Activated CD8-positive, alpha-beta memory T cell treated with anti-CD3 and anti-CD28 coated beads, Interleukin-2, amount 50 U/mL, for 1 hour (primary cell): ENCODE results near the gene RNF152.

ENCODE experiments used
- DNase-seq: peaks from one replicate; pipeline ENCODE4 v3.0.0-alpha.2; 2020; ENCODE audit errors: extremely low read depth

The RNF152 gene, protein sequence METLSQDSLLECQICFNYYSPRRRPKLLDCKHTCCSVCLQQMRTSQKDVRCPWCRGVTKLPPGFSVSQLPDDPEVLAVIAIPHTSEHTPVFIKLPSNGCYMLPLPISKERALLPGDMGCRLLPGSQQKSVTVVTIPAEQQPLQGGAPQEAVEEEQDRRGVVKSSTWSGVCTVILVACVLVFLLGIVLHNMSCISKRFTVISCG

DNA sequence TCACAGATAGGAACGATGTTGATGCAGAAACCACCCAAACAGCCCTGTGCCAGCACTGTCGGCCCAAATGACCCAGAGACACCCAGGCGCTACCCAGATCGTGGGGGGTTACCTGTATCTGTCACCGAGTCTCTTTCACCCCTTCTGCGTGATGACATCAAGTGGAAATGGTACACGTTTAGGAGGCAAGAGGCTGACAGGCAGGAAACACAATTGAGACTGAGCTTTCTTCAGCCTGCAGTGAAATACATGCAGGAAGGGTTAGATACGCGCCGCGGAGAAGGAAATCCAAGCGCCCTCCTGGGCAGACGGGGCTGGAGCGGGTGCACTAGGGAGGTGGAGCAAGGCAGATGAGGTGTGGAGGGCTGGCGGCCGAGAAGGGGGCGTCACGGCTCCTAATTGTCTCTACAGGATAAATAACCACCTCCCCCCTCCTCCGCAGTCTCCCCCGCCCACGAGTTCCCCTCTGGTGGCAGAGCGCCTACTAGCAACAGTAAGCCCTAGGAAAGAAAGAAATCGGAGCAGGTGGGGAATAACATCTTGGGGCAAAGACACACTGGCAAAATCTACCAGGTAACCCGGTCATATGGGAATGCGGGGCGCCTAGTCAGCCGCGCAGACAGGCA, at the start of gene RNF152:
TSS of gene RNF152 (minus strand) at position 325 of the 626 bp plus-strand sequence. CDS start 76,544 bp downstream, outside the sequence.
- DNase-seq: no peak

DNA sequence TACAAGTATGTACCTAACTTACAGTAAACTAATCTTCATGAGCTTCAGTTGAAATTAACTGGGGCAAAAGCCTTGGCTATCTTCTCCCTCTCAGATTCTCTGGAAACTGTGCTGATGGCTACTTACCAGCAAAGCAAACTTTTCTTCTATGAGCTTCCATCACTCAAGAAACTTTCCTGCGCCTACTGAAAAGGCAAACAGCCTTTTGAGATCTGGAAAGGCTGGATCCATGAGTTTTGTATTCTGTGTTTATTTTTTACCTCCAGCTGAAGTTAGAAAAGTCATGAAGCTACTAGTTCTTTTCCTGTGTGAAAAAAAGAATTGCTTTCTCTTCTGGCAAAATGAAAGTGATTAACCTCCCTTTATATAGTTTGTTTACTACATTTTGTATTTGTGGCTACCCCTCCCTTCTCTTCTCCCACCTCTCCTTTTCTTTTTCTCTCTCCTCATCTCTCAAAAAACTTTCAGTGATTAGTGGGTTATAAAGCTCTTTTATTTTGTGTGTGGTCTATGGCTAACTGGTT, 49.2 kb upstream of the RNF152 start:
- DNase-seq: no peak

DNA sequence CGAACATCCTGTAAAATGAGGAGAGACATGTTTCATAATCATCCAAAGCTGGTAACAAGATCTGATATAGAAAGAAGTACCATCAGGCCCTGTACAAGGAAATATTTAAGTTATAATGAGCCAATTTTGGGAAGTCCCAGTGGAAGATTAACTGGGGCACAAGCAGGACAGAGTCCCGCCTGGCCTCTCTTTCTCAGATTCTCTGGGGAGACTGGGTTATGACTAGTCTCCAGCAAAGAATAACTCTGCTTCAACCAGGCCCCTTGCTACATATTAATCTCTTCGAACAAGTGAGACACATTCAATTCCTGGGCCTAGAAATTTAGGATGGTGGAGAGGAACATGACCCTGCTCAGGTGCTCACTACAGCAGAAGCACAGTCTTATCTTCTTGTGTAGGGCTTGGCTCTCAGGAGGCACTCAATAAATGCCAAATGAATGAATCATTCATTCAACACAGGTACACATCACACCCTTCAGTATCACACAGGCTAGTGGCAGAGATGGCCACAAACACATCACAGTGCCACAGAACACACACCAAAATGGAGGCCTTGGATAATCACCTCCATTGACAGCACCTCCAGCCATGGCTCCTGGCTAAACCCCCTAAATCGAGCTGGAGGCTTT, 46.4 kb upstream of the RNF152 start:
- DNase-seq: no peak

DNA sequence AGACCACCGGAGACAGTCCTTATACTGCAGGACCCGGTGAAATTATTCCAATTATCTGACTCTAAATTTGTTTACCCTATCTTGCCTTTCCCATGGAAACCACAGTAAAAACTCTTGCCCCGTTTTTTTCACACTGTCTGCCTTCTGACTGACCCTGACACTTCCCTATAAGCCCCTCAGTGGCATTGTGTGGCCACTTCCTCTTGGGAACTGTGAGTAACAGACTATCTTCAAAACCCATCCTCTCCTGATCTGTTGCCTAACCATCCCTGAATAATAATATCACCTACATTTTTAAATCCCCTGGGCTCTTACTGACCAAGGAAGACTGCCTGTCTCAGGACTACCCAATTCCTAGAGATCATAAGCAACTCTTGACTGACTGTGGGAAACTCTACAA, 42.6 kb upstream of the RNF152 start:
- no peak for DNase-seq

DNA sequence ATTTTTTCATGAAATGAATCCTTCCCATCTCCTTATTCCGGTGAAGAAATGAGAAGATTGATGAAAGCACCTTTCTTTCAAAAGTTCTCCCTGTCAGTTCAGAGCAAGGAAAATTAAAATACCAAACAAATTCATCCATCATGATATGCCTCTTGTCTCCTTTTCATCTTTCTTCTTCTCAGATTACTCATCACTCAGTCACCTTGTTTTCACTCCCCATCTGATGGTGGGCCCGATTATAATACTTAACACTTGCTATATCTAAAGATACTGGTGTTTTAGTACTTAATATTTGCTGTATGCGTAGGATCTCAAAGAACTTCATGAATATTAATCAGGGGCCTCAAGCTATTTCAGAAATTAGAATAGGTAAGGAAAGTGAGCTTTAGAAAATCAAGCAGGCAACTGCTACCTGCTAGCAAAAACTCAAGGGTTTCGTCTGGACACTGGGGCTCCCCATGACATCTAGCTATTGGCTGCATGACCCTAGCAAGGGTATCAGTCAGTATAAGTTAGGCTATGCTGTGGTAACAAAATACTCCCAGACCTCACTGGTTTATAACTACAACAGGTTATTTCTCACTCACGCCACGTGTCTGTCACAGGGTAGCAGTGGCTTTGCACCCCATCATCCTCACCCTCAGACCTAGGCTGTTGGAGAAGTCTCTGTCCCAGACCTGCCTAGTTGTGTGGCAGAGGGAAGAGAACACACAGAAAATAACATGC, 39.0 kb upstream of the RNF152 start:
- DNase-seq: no peak

DNA sequence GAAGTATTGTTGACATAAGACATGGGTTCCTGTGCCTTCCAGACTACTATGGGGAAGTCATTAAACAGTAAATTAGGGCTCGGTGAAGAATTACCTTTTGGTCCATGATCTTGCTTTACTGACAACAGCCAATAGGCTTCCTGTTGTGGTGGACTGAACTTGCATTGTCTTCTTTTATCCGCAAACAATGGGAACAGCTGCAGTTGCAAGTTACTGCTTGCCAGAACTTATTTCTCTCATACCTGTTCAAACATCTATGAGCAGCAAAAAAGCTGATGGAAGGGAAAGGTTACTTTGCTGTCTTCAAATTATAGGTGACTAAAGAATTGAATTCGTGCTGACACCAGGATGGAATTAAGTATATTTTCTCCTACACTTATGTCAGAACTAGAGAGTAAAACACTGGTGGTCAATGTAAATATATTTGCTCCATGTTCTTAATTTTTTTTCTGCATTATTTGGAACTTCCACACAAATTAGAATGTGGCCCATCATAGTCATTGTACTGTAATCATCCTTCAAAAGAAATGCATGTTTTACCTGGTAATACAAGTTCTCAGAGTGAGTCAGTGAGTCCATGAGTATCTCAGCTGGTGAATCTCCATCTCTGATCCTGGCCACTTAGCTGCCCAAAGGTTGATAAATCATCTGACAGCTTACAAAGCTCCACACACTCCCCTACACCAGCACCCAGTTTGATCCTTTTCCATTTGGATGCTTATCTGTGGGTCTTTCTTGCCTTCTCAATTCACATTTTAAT, 37.3 kb upstream of the RNF152 start:
- no peak for DNase-seq

DNA sequence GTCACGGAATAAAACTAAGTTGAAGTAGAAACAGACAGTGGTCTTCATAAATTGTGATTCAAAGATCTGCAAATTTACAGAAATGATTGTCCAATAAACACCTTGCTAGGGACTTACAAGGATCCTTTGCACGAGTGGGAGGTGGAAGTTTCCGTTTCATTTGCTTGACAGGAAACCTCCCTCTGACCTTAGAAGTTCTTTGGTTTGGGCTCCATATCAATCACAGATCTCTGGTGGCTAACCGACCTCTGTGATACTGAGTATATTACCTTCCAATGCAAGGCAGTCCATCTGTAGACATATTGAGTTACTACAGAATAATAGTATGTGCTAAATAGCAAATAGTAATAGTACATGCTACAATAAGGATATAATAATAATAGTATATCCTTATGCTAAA, 33.7 kb upstream of the RNF152 start:
- no peak for DNase-seq

DNA sequence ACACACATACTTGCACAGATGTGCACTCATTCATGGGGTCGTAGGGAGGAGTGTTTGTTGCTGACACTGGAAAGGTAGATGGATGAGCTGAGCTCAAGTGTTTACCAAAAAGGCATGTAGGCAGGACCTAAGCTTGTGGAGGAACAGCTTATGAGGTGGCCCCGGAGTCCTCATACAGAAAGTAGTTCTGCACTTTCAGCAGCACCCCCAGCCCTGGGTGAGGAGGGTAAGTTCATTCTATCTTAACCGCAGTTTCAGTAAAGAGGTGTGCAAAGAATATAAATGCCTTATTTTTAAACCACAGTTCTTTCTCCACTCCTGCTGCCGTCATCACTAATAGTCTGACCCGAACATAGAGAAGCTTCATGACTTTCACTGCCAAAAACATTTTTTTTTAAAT, 31.7 kb upstream of the RNF152 start:
- DNase-seq: no peak

DNA sequence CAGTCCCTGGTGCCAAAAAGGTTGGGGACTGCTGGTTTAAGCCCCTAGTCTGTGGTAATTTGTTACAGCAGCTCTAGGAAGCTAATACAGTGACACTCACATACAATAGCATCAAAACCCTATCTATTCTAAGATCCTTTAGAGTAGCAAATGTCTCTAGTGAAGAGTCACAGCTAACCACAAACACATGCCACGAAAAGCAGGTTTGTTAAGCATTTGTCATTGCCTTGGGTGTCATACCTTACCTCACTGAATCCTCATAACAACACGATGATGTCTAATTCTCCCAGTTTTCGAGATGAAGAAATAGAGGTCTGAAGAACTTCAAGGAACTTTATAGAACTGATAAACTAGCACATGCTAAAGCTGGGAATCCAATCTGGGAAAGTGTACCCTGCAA, 29.6 kb upstream of the RNF152 start:
- no peak for DNase-seq

DNA sequence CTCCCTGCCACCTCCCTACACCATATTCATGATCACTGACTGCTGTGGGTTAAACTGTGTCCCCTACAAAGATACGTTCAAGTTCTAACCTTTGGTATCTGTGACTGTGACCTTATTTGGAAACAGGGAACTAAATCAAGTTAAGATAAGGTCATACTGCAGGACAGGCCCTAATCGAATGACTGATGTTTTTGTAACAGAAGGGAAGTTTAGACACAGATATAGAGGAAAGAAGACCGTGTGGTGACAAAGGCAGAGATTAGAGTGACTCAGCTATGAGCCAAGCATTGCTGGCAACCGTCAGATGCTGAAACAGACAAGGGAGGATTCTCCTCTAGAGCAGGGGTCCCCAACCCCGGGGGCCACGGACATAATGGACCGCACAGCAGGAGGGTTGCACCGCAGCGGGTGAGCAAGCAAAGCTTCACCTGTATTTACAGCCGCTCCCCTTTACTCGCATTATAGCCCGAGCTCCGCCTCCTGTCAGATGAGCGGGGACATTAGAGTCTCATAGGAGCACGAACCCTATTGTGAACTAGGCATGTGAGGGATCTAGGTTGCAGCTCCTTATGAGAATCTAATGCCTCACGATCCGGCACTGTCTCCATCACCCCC, 28.9 kb upstream of the RNF152 start:
- no peak for DNase-seq

DNA sequence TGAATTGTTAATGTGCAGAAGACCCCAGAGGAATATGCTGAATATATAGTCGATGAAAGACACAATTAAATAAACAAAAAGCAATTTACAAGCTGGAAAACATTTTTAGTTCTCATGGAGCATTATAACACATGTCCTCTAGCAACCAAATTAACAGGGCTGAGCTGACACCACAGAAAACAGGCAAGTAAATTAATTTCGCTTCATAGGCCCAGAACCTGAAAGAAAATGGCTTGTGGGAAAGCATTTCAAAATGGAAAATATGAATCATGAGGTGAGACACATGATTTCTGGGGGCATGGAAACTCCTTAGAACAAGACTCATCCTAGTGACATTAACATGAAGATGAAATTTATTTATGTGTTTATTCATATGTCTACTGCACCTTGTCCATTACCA, 25.0 kb upstream of the RNF152 start:
- no peak for DNase-seq

DNA sequence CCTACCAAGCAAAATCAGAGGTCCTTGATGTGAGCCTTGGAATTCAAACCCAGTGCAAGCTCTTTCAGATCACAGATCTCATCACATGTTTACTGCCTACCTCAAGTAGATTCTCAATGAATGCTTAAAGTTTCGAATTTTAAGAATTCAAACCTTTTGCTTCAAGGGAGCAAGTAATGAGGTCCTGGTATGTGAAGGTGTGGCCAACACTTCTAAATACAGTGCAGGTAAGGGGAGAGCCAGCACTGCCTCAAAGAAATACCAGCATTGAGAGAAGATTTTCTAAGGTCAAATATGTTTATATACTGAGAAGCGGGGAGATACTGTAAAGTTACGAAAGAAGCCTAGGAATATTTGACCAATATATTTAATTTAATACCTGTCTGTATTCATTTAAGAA, 19.7 kb upstream of the RNF152 start:
- no peak for DNase-seq

DNA sequence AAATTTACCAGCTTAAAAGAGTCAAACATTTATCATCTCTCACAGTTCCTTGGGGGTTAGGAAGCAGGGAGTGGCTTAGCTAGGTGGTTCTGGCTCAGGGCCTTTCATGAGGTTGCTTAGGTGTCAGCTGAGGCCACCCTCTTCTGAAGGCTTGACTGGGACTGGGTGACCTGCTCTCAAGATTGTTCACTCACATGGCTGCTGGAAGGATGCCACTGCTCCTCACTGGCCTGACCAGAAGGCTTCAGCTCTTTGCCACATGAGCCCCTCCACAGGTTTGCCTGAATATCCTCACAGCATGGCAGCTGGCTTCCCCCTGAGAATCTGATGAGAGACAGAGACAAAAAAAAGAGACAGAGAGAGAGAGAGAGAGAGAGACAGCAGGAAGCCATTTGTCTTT, 17.3 kb upstream of the RNF152 start:
- no peak for DNase-seq

DNA sequence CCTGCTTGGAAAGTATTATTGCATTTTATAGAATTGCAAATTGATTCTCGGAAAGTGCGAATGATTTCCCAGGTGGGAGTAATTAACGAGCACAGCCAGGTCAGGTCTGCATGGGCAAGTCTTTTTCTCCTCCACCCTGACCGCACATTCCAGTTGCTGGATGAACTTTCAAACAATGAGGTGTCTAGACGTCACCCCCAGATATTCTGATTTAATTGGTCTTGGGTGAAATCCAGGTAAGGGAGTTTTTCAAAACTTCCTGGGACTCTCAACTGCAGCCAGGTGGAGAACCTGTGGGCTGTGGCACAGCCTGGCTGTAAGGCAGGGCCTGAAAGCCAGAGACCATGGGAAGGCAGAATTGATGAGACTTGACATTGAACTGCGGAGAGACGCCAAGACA, 15.9 kb upstream of the RNF152 start:
- DNase-seq: no peak

DNA sequence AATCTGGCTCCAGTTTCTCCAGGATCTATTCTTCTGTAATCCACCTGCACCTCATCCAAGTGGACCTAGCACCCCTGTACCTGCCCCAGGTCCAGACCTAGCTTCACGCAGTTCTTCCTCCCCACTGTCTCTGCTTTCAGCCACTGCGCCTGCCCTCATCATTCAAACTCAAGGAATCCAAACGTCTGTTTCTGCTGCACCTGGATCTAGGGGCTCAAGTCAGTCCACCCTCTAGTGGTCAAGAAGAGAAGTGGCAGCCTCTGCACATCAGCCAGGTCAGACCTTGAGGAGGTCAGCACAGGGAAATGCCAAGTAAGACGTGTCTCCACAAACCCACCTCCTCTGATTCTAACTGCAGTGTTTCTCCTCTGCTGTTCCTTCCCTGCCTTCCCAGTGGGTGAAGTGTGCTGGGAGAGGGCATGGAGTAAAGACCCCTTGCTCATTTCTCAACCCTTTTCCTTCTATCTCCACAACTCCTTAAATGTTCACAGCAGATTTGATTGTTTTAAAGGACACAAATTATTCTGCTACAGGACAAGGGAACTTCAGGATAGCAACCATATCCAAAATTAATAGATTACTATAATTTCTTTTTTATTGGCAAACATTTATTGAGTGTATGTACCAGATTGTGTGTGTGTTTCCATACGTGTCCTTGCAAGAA, 8.6 kb upstream of the RNF152 start:
- DNase-seq: no peak

DNA sequence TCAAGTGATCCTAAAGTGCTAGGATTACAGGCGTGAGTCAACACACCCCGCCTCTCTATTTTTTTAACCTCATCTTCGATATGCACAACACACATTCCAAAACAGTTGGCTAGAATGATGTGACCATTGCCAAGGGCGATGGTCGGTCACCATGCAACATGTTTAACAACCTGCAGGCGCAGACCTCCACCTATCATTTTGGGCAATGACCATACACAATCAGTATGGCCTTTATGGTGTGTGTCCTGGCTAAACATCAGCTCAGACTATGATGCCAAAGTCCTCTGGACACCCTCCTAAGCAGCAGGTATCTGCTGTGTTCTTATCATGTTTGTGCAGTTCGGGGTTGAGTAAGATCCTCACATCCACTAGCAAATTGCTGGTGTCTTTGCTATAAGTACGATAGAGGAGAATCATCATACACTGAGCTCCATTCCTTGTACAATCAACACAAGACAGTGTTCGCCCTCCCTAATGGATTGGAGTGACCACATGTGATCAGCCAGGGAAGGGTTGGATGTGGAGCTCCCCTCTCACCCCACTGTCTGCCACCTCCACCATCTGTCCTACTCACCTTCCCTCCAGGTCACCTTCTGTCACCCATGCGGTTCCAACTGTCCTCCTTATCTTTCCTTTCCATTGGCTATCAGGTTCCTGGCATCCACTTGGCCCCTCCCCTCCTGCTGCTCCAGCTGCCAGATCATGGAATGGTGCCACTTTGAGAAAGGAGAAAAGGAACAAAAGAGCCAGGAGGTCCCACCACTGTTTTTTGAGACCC, 7.9 kb upstream of the RNF152 start:
- no peak for DNase-seq

DNA sequence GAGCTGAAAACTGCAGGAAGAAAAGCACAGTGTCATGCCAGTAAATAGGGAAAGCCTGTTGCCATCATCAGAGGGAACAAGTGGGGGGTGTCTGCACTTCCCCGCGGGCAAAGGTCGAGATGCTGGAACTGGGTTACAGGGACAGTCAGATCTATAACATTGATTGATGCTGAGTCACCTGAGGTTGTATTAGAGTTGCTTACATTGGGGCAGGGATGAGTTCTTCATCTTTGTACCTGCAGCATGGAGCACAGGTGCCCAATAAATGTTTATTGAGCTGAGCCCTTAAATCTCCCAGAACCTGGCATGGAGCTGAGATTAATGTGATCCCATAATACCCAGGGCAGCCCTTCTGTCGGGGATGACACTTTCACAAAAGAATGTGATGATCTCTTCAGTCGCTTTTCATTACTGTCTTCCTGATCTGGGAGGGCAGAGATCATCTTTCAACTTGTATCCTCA, 5.9 kb upstream of the RNF152 start:
- no peak for DNase-seq

DNA sequence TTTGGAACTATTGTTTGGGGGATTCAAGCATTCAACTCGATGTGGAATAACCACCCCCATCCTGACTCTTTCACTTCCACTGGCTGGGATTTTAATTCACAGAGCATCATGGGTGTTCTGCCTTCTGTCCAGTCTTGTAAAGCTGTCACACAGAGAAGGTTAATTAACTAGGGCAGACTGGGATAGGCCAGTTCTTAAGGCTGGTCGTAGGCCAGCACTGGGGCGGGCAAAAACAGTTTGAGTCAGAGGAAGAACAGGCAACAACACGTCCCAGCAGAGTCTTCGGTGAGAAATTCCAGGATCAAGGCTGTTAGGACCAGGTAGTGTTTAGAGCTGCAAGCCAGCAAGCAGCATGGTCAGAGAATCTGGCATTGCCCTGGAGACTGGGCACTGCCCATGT, 4.0 kb upstream of the RNF152 start:
- DNase-seq: no peak

DNA sequence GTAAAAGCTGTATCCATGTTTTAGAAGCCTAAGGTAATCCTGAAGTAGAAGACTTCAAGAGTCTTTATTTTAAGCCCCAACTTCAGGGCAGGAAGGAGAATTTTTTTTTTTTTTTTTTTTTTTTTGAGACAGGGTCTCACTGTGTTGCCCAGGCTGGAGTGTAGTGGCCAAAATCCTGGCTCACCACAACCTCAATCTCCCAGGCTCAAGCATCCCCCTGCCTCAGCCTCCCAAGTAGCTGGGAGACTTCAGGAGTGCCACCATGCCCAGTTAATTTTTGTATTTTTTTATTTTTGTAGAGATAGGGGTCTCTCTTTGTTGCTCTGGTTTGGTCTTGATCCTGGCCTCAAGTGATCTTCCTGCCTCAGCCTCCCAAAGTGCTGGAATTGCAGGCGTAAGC, 3.3 kb upstream of the RNF152 start:
- DNase-seq: no peak
